ENCODE results near the gene EXOC7.

Gene EXOC7, protein sequence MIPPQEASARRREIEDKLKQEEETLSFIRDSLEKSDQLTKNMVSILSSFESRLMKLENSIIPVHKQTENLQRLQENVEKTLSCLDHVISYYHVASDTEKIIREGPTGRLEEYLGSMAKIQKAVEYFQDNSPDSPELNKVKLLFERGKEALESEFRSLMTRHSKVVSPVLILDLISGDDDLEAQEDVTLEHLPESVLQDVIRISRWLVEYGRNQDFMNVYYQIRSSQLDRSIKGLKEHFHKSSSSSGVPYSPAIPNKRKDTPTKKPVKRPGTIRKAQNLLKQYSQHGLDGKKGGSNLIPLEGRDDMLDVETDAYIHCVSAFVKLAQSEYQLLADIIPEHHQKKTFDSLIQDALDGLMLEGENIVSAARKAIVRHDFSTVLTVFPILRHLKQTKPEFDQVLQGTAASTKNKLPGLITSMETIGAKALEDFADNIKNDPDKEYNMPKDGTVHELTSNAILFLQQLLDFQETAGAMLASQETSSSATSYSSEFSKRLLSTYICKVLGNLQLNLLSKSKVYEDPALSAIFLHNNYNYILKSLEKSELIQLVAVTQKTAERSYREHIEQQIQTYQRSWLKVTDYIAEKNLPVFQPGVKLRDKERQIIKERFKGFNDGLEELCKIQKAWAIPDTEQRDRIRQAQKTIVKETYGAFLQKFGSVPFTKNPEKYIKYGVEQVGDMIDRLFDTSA

DNA sequence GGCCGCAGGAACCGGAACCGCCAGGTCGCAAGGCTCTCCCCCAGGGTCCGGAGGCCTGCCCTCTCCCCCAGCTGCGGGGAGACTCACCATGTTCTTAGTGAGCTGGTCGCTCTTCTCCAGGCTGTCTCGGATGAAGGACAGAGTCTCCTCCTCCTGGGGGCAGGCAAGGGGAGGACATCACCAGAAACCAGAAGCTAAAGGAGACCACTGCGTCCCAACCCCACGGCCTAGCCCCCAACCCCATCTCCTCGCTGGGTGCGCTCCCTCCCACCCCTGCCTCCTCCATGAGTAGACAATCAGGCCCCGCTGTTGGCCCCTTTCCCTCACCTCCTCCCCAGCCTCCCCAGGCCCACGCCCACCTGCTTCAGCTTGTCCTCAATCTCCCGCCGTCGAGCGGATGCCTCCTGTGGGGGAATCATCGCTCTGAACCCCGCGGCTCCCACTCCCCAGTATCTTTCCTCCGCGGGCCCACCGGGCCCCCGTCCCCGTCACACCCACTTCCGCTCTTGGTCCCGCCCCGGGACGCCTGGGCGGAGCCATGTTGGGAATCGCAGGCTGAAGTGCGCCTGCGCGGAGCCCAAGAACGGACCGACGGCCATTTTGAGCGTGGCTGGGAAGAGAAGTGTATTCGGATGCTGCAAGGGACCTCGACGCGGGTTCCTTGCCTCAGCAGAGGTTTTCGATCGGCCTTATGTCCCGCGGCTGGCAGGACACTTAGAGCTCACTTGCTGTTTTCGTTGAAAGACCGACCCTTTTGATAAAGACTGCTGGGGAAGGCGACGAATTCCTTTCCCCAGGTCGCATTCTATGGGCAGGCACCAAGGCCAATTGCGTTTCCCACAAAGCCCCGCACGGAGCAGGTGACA lies at the start of gene EXOC7:
TSS of gene EXOC7 (minus strand) at position 514 of the 866 bp plus-strand sequence. CDS start at position 419, 95 bp downstream.
- DNase-seq: peak; percentile 97 to 98

DNA sequence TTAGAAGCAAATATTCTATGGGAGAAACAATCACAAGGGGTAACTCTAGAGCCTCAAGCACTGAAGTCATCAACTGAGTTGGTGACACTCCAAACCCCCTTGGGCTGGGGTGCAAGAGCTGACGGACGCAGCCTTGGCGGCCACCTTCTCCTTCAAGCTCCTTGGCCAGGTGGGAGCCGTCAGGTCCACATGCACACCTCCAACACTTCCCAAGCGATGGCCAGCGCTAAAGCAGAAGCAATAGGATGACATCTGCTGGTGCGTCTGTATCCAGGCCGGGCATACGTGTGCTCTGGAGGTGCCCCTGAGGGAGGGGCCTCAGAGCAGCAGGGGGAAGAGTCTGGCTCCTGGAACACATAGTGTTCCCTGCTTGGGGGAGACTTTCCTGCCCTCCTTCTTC lies 49.6 kb upstream of the EXOC7 start:
- no peak for DNase-seq

DNA sequence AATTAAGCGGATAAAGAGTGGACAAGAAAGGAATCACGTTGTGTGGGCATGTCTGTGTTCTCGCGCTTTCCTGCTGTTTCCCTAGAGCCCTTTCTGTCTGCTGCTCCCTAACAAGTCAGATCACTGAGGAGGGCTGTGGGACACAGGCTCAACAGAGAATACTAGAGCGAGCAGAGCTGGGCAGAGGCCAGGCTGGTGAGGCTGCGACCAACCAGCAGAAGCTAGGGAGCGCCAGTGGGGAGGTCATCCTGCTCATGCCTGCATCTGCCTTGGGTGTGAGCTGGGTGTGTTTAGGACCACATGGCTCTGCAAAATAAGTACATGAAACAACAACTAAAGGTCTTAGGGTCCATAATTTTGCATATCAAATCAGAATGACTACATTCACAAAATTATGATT lies 49.0 kb upstream of the EXOC7 start:
- DNase-seq: no peak

DNA sequence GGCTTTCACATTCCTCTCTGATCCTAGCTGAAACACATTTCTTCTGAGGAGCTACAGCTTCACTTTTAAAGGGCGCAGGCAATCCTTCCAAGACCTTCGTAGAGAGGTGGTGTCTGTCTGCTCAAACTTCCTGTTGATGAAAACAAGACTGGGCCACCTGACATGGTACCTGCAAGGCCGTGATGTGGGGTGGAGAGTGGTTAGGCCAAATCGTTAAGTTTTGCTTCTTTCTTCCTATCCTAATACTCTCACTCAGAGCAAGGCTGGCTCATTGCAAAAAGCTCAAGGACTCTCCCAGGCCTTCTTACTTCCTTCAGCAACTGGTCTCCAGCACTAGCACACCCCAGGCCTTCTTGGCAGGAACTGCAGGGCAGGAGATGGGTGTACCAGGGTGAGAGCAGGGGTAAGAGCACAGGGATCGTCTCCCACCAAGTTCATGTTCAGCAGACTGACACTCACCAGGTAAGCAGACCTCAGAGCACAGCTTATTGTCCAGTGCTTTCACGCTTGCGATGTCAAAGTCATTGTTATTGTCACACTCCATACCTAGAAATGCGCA lies 48.4 kb upstream of the EXOC7 start:
- no peak for DNase-seq

DNA sequence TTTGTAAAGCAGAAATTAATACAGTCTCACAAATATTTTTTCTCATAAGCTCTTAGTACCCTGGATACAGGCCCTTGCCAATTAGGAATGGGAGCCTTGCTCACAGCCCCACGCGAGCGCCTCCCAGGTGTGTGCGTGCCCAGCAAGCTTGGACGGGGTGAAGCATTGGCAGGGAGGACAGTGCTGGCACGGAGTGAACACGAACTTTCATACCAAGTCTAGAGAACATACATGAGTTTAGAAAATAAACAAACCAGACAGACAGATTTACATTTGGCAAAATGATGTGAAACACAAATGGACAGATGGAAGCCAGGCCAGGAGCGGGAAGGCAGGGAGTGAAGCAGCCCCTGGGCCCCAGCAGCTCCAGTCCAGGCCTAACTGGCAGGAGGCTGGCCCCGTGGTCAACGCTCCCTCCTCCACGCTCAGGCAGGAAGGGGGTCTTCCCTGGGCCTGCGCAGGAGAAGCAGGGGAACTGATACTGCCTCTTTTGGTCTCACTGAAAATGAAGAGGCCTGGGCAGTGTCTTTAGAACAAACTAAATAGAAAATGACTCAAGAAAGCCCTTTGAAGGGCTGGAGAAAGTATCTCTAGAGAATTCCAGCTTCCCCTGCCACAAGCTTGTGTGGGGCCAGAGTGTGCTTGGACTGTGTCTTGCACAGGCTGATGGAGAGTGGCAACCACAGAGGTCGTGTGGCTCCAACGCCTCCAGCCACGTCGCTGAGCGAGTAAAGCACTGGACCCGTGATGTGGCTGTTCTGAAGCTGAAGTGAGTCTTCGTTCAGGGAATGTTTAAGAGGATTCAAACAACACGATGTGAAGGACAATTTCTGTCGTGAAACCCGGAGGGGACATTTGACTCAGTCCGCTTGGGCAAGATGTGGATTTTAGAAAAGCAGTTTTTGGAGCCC lies 47.4 kb upstream of the EXOC7 start:
- DNase-seq: no peak

DNA sequence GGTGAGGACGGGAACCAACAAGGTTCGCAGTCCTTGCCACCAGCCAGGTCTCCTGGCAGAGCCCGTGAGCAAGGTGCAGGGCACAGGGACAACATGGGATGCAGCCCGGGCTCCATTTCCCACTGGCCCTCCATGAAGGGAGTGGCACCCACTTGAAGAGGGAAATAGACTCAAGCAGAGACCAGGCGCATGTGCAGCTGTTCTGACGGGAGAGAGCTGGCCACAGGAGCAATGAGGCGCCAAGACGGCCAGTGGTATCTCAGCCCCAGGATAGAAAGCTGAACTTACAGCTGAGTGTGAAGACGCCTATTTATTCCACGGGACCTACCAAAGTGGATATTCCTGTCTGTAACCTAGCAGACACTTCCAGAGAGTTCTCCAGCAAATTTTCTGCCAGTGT lies 45.6 kb upstream of the EXOC7 start:
- DNase-seq: no peak

DNA sequence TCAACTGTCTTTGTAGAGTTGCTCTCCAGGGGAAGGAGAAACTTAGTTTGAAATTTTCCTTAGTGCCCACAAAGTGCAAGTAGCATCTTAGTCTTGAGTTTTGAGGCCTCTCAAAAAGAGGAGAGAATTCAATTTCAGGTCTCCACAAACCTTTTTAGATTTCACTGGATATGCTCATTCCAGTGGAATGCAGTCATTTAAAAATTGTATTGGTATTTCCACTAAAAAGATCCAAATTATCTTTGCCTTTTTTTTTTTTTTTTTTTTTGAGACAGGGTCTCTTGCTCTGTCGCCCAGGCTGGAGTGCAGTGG lies 44.4 kb upstream of the EXOC7 start:
- DNase-seq: no peak

DNA sequence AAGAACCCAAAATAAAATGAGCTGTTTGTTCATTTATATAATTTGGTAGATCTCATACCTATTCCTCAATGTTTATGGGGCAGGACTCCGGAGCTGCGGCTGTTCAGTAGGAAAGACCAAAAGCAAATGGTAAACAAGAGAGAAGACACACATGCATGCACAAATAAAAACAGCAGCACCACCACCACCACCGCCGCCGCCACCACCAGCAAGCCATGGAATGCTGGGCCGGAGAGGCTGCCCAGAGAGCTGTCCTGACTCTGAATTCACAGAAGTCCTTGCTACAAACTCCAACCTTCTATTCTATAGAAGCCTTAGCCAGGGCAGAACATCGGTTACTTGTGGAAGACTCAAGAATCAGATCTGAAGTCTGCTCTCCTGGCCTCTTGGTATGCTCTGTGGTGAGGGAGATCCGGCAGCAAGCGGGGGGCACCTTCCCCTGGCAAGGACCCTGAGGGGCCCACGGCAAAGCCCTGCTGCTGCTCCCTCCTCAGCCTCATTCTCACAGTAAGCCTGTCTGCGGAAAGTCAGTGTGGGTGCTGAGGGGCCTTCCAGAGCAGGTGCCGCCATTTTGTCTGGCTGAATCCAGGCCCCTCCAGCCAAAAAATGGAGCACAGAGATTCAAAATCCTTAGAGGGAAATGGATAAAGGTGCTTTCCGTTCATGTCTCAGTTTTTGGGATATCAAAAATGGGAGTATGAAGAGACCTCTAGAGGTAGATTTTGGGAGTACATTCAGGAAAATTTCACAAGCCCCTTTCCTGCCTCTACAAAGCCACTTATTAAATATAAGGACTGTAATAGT lies 43.8 kb upstream of the EXOC7 start:
- DNase-seq: peak; percentile 24 to 54

DNA sequence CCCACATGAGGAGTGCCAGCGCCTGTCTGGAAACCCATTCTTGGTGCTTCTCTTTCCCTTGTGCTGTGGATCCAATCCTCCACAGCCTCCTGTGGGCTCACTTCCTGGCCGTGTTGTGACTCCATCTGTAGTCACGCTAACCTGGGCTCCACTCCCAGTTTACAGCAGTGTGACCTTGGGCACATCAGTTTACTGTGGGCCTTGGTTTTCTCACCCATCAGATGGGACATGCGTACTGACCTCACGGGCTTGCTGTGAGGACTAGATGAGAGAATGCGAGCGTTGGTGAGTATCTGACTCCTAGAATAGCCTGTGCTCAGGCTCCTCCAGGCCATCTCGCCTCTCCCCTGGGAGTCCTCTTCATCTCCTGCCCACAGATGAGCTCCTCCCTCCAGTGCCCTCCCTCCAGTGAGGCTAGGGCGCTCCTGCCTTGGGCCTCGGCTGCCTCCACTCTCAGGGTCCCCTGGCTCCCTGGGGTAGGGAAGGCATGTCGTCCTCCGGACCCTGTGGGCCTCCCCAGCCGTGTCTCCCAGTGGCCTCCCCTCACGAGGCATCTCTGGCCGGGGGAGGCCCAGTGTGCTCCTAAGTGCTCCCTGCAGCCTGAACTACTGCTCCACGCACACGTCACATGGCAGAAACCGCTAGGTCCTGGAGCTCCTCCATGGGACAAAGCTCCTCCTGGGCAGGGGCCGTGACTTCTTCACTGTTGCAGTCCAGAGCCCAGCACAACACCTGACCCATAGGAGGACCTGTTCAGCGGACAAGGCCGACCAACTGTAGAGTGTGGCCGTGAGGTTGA lies 42.7 kb upstream of the EXOC7 start:
- no peak for DNase-seq

DNA sequence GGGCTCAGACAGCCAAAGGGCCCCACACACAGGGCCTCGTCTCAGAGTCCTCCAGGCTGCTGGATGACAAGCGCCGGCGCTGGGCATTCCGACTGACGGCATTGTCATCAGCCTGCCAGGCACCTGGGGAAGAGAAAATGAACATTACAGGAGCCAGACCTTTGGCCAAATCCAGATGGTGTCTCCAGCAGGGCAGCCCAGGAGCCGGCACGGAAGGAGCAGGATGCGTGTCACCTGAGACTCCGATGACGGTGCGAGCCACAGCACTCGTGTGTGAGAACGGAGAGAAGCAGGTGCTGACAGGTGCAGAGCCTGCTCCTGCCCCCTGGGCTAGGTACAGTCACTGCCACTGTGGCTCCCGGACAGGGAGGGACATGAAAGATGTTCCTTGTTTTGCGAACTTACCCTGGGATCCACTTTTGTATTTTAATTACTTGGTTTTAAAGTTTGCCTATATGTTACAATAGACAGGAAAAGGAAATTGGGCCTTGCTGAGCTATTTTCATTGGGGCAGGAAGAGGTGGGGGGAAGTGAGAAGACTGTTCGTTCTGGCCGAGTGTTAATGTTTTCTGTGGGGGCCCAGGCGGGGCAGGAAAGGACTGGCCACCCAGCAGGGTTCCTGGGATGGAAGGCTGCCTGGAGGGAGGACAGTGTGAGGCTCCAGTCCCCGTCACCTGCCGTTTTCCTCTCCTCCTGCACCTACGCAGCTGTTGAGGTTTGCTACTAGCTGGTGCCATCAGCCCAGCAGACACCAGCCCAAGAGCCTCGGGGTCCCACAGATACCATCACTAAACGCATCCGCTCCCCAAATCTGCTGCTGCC lies 41.9 kb upstream of the EXOC7 start:
- no peak for DNase-seq

DNA sequence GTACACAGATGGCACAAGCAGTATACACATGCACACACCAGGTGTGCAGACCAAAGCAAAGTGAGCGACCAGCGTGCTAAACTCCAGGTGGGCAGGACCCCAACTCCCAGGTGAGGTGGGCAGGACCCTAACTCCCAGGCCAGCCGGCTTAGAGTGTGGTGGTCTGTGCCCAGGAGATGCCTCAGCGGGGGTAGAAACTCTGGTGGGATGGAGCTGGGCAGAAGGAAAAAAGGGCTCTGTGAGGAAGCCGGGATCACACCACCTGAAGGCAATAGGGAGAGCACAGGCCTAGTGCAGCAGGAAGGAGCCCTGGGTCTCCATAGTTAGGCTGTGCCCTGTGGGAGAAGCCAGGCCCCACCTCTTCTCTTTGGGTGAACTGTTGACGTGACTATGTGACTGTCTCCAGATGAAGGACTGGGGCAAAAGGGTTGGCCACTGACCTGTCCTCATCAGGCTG lies 39.0 kb upstream of the EXOC7 start:
- no peak for DNase-seq

DNA sequence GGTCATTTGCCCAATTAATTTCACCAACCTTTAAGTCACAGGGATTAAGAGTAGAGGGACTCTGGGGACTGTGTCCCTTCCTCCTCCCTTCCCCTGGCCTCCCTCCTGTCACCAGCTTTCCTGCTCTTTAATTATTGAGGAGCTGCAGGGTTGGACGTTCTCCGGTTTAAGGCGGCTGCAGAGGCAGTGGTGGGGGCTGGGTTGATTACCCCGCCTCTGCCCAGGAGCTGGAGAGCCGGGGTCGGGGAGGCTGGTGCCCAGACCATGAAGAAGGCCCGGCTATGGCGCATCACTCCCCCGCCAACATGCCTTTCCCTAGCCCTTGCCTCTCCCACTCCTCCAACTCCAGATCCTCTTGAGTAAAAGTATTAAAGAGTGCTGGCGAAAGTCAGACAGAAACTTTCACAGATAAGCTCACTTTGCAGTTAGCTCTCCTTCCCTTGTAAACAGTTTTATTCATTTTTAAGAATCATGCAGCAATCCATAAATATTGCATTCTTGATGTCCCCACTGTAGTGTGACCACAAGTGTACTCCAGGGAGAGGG lies 38.5 kb upstream of the EXOC7 start:
- DNase-seq: peak in 1 of 2 experiments; percentile 79

DNA sequence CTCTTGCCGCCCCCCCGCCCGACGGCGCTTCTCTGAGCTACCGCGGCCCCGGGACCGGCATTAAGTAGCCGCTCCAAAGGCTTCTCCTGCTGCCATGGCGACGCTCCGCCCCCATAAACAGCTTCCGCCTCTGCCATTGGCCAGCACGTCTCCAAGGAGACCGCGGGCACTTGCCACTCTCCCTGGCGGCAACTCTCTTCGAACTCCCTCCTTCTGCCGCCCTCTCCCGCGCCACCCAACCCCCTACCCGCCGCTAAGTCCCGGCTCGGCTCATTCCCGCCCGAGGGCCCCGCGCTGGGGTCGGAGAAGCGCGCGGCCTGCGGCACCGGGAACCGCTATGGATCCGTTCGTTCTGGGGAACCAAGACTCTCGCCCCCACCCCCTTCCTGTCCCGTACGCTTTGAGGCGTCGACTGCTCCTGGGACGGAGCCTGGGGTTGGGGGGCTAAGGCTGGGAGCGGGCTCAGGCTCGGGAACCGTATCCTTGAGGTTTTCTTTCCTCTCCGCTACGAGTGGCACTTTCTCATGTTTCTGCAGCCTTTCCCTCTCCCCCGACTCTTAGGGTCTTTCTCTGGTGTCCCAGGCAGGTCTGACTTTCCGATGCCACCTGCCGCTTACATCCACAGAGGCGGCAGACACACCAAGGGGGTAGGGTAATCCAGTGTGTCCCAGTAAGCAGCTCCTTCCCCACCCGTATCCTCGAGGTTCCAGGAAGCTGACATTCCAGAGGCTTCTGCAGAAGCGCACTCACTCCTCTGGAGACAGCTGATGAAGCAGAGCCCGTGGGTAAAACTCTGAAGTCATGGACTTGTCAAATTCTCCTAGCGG lies 37.8 kb upstream of the EXOC7 start, which contains the start of gene FOXJ1:
TSS of gene FOXJ1 (minus strand) at position 34 of the 827 bp plus-strand sequence. CDS start 850 bp downstream, outside the sequence.
- DNase-seq: peak; percentile 99

DNA sequence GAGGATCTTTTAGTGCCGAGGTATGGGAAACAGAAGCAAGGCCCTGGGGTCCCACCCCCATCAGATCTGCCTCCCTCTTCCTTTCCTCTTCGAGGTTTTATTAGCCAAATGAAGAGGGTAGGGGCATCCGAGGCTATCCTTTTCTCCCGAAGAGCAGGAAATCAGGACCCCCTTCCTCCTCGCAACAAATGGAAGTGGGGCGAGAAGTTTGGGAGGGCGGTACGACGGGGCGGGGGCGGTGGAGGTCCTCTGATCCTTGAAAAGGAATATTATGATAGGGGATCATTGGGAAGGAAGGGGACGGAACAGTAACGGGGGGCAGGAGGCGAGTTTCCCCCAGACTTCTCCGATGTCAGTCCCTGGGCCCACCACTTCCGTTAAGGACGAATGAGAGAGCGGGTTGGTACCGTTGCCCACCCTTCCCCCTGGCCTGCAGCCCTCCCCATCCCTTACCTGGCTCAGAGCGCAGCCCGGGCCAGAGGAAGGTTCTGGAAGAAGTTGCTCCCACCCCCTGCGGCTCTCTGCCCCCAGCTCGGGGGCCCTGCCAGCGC lies 37.1 kb upstream of the EXOC7 start:
- no peak for DNase-seq

DNA sequence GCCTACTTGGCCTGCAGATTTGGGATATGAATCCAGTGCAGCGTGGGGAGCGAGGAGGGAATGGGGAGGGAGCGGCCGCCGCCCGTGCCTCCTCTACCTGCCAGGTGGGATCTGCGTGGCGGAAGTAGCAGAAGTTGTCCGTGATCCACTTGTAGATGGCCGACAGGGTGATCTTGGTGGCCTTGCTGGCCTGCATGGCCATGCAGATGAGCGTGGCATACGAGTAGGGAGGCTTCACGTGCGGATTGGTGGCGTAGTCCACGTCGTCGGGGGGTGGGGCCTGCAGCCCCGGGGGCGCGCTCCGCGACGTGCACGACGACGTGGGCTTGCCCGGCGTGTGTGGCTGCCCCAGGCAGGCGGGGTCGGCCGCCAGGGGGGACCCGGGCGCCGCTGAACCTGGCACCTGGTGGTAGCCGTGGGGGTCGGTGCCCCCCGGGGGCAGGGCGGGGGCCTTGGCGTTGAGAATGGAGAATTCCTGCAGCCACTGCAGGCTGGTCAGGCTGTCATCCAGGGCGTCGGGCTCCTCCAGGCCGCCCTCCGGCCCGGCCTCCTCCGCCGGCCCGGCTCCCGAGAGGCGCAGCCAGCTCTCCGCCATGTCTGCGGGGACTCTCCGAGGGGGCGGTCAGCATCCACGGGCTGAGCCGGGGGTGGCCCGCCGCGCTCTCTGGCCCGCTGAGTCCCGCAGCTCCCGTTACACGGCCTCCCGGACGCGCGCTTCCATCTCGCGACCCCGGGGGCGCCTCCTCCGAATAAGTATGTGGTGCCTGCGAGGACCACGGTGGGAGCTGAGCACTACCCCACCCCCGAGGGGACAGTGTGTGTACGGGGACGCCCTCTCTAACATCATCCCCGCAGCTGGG lies 36.4 kb upstream of the EXOC7 start:
- DNase-seq: peak in 1 of 2 experiments; percentile 28

DNA sequence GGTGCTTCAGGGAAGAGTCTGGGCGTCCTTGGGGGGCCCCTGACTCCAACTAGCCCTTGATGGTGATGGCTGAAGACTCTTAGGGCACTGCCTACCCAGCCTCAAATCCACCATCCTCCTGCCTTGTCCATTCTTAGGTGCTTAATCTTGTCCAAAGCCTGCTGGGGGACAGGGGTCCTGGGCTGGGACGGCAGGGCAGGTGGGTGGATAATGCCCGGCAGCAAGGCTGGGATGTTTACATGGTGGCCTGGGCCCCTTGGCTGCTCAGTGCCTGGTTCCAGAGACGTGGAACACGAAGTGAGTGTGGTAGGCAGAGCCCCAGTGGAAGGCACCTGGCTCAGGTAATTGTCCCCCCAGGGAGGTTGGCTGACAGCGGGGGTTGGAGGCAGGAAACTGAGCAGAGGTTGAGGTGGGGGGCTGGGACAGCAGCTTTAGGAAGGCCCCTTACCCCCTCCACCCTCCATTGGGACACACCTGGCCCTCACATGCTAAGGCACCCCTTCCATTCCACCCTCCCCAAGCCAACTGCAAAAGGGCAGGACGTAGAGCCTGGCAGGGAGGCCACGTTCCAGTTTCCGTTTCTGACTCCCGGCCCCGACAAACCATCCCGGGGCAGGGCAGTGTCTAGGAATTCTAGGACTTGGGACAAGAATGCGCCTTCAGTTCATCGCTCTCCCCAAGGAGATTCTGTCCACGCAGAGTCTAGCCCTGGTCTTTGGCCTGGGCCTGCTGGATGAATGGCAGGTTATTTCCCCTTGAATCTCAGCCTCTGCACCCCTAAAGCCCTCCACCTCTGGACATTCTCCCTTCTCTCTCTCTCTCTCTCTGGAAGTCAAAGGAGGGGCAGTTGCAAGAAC lies 35.5 kb upstream of the EXOC7 start:
- DNase-seq: no peak
